Neural cell (in vitro differentiated cells): ENCODE results near the gene EFEMP2. TPM values are rescaled to one million over a fixed set of nuclear protein-coding genes. Genes with fewer than 3 reads are reported as not detected.
A peak's percentile ranks its signal among the peaks of the same experiment; 100 is the strongest.

ENCODE experiments used
- H2AFZ ChIP-seq: fragments of 200-600, 300-800 bp; sonication (generic), shearing (Covaris generic); 2 replicates; pipeline ENCODE4 v1.6.0; 2014; ENCODE audit warnings: low read depth, mild to moderate bottlenecking, antibody characterized with exemption, low read length, moderate library complexity
- H3F3A ChIP-seq: fragments of 200-600 bp; shearing (Covaris generic); 2 replicates; pipeline ENCODE4 v1.6.1; 2016; ENCODE audit warnings: mild to moderate bottlenecking, moderate library complexity, mixed read lengths, antibody characterized with exemption, low read length; ENCODE audit not compliant: insufficient read depth, poor library complexity, severe bottlenecking
- H3K27ac ChIP-seq: fragments of 200-600, 300-800 bp; sonication (generic), shearing (Covaris generic); 2 replicates; pipeline ENCODE4 v1.5.1; 2014; ENCODE audit warnings: mild to moderate bottlenecking, low read length, moderate library complexity
- H3K27me3 ChIP-seq: fragments of 300-800, 200-600 bp; sonication (generic), shearing (Covaris generic); 2 replicates; pipeline ENCODE4 v1.6.0; 2014; ENCODE audit warnings: mild to moderate bottlenecking, low read depth, low read length, moderate library complexity; ENCODE audit not compliant: insufficient read depth
- H3K36me3 ChIP-seq: fragments of 300-800, 200-600 bp; sonication (generic), shearing (Covaris generic); 2 replicates; pipeline ENCODE4 v1.5.1; 2014; ENCODE audit warnings: mild to moderate bottlenecking, antibody characterized with exemption, low read length, moderate library complexity; ENCODE audit not compliant: insufficient read depth
- H3K4me2 ChIP-seq: fragments of 300-800, 200-600 bp; sonication (generic), shearing (Covaris generic); 2 replicates; pipeline ENCODE4 v1.6.0; 2014; ENCODE audit warnings: mild to moderate bottlenecking, low read length
- H3K4me3 ChIP-seq: fragments of 300-800, 200-600 bp; sonication (generic), shearing (Covaris generic); 2 replicates; pipeline ENCODE4 v1.5.1; 2014; ENCODE audit warnings: mild to moderate bottlenecking, low read length, moderate library complexity
- H3K79me2 ChIP-seq: fragments of 200-600 bp; shearing (Covaris generic); replicated peaks from 2 replicates; pipeline ENCODE4 v1.6.0; 2014; ENCODE audit warnings: mild to moderate bottlenecking, low read length, moderate library complexity; ENCODE audit not compliant: insufficient read depth
- H3K9ac ChIP-seq: fragments of 300-800, 200-600 bp; sonication (generic), shearing (Covaris generic); 2 replicates; pipeline ENCODE4 v1.6.1; 2016; ENCODE audit warnings: mild to moderate bottlenecking, low read length, mixed read lengths
- H3K9me2 ChIP-seq: fragments of 200-600 bp; shearing (Covaris generic); 2 replicates; pipeline ENCODE4 v1.6.1; 2016; ENCODE audit warnings: mild to moderate bottlenecking, low read length, mixed read lengths; ENCODE audit not compliant: insufficient read depth
- H3K9me3 ChIP-seq: fragments of 200-600, 300-800 bp; sonication (generic), shearing (Covaris generic); 2 replicates; pipeline ENCODE4 v1.6.1; 2016; ENCODE audit warnings: mild to moderate bottlenecking, mixed run types, low read length, moderate library complexity, mixed read lengths
- H4K20me1 ChIP-seq: fragments of 200-600 bp; shearing (Covaris generic); 2 replicates; pipeline ENCODE4 v1.6.1; 2016; ENCODE audit warnings: mild to moderate bottlenecking, mixed run types; ENCODE audit not compliant: insufficient read depth
- CTCF ChIP-seq: fragments of 450-650 bp; IDR thresholded peaks from 2 replicates; pipeline ENCODE4 v1.5.1; 2014; ENCODE audit warnings: antibody characterized with exemption, mild to moderate bottlenecking, moderate library complexity; ENCODE audit not compliant: poor library complexity, severe bottlenecking
- EP300 ChIP-seq: fragments of 450-650 bp; conservative IDR thresholded peaks from 2 replicates; pipeline ENCODE4 v1.6.1; 2014; ENCODE audit warnings: antibody characterized with exemption, mild to moderate bottlenecking, moderate library complexity; ENCODE audit not compliant: poor library complexity, severe bottlenecking
- EZH2 ChIP-seq: fragments of 200-600, 300-800 bp; shearing (Covaris generic), sonication (generic); IDR thresholded peaks from 2 replicates; pipeline ENCODE4 v1.6.1; 2014; ENCODE audit warnings: antibody characterized with exemption, low read length, borderline replicate concordance, mild to moderate bottlenecking; ENCODE audit not compliant: insufficient read depth, poor library complexity, severe bottlenecking
- MXI1 ChIP-seq: fragments of 450-650 bp; conservative IDR thresholded peaks from 2 replicates; pipeline ENCODE4 v1.6.1; 2014; ENCODE audit warnings: antibody characterized with exemption, mild to moderate bottlenecking; ENCODE audit not compliant: poor library complexity, severe bottlenecking
- POLR2AphosphoS5 ChIP-seq: IDR thresholded peaks from 2 replicates; pipeline ENCODE4 v1.6.1; 2012
- RAD21 ChIP-seq: fragments of 450-650 bp; conservative IDR thresholded peaks from 2 replicates; pipeline ENCODE4 v1.6.1; 2014; ENCODE audit warnings: antibody characterized with exemption, mild to moderate bottlenecking, moderate library complexity
- REST ChIP-seq: IDR thresholded peaks from 2 replicates; pipeline ENCODE4 v1.6.1; 2012; ENCODE audit warnings: borderline replicate concordance
- SMC3 ChIP-seq: fragments of 450-650 bp; conservative IDR thresholded peaks from 2 replicates; pipeline ENCODE4 v1.6.1; 2014; ENCODE audit warnings: antibody characterized with exemption, mild to moderate bottlenecking, moderate library complexity; ENCODE audit not compliant: poor library complexity
- TAF1 ChIP-seq: IDR thresholded peaks from 2 replicates; pipeline ENCODE4 v1.6.1; 2012; ENCODE audit warnings: low read depth
- polyA plus RNA-seq: library from polyadenylated mRNA; depleted of rRNA; stranded (reverse); fragments of >200 nt; gene quantifications from 2 replicates; pipeline ENCODE4 v1.2.3, GENCODE V29; 2014

The EFEMP2 gene
- polyA plus RNA-seq, 1 donor from 2014 or later, result 0.67 TPM

GRCh38 chr11:65919573-65920371 lies 47.2 kb upstream of the EFEMP2 start:
- H3F3A ChIP-seq, result no peaks in the 10 kb centered on the region
- H3K9me3 ChIP-seq, result no peaks in the 10 kb centered on the region
- H3K27me3 ChIP-seq, result no peaks in the 10 kb centered on the region
- peak overlapping the region; percentile 86 for H3K9ac ChIP-seq
- peak overlapping the region; percentile 92 for H3K4me2 ChIP-seq
- H2AFZ ChIP-seq, result peak overlapping the region; percentile 56
- H3K9me2 ChIP-seq, result no peaks in the 10 kb centered on the region
- no peaks in the 10 kb centered on the region for H3K36me3 ChIP-seq
- peak overlapping the region; percentile 71 for H3K27ac ChIP-seq
- H4K20me1 ChIP-seq, result no peaks in the 10 kb centered on the region
- no peak for TF ChIP-seq MXI1
- TF ChIP-seq REST, result no peak
- no peak for TF ChIP-seq EP300
- TF ChIP-seq POLR2AphosphoS5, result no peak
- TF ChIP-seq RAD21, result no peak
- TF ChIP-seq TAF1, result no peak
- no peak for TF ChIP-seq SMC3
- TF ChIP-seq EZH2, result no peak
- no peak for TF ChIP-seq CTCF
- peak overlapping the region; percentile 96 for H3K4me3 ChIP-seq
- H3K79me2 ChIP-seq, result peaks cover 20% of the 10 kb centered on the region

GRCh38 chr11:65919141-65919572 lies 46.6 kb upstream of the EFEMP2 start, which contains the start of gene DRAP1:
TSS of gene DRAP1 (plus strand) at chr11:65919426. CDS start at chr11:65919502, 76 bp downstream.
- no peaks in the 10 kb centered on the region for H4K20me1 ChIP-seq
- no peaks in the 10 kb centered on the region for H3F3A ChIP-seq
- no peaks in the 10 kb centered on the region for H3K9me3 ChIP-seq
- H3K4me3 ChIP-seq, result peak within 1 kb of the TSS; percentile 97
- no peaks in the 10 kb centered on the region for H3K27me3 ChIP-seq
- H3K9ac ChIP-seq, result peak within 1 kb of the TSS; percentile 92
- peak within 1 kb of the TSS; percentile 92 for H3K4me2 ChIP-seq
- no peaks in the 10 kb centered on the region for H3K9me2 ChIP-seq
- peak within 1 kb of the TSS; percentile 74 for H3K27ac ChIP-seq
- peak within 1 kb of the TSS; percentile 65 for H2AFZ ChIP-seq
- no peak for TF ChIP-seq RAD21
- peak; percentile 81 for TF ChIP-seq MXI1
- TF ChIP-seq REST, result no peak
- TF ChIP-seq POLR2AphosphoS5, result peak; percentile 69
- TF ChIP-seq SMC3, result peak; percentile 17
- TF ChIP-seq CTCF, result peak; percentile 16
- peak; percentile 46 for TF ChIP-seq EP300
- no peaks in the 10 kb centered on the region for H3K36me3 ChIP-seq
- H3K79me2 ChIP-seq, result peaks cover 20% of the 10 kb centered on the region
